ENCODE results near the gene POP5.

POP5 gene

GRCh38 chr12:120584343-120585149 is 3.3 kb upstream of the POP5 start (continued):
- peak; percentile 52 for TF ChIP-seq SP2 (tag by site-specific recombination; IDR thresholded peaks at IDR 0.05)
- no peak for TF ChIP-seq ZNF488 (tag by site-specific recombination; IDR thresholded peaks at IDR 0.05)
- TF ChIP-seq ZNF645 (tag by site-specific recombination; IDR thresholded peaks at IDR 0.05), result no peak
- peak; percentile 88 for TF ChIP-seq KLF17 (tag by site-specific recombination; IDR thresholded peaks at IDR 0.05)
- peak; percentile 98 for TF ChIP-seq ZNF335 (tag by site-specific recombination; conservative IDR thresholded peaks at IDR 0.05)
- peak; percentile 53; the same call in 1 of the 2 replicates for TF ChIP-seq EGR2 (tag by site-specific recombination; IDR thresholded peaks at IDR 0.05; ENCODE audit: low read depth)
- peak; percentile 33; the same call in 1 of the 2 replicates for TF ChIP-seq ZBTB11 (tag by site-specific recombination; conservative IDR thresholded peaks at IDR 0.05; ENCODE audit: low read depth)
- 0 out of 2 replicates have a peak, but pooled peaks have one; percentile 9 for TF ChIP-seq PRDM4 (tag by site-specific recombination; IDR thresholded peaks at IDR 0.05)
- TF ChIP-seq ZNF473 (tag by site-specific recombination; IDR thresholded peaks at IDR 0.05), result no peak
- 0 out of 2 replicates have a peak, but pooled peaks have one; percentile 21 for TF ChIP-seq ZXDB (tag by site-specific recombination; IDR thresholded peaks at IDR 0.05)
- TF ChIP-seq ZBTB17 (tag by site-specific recombination; IDR thresholded peaks at IDR 0.05), result no peak
- peak; percentile 25; the same call in 1 of the 2 replicates for TF ChIP-seq CTCF (tag by site-specific recombination; IDR thresholded peaks at IDR 0.05)
- TF ChIP-seq ZNF660 (tag by site-specific recombination; IDR thresholded peaks at IDR 0.05), result 0 out of 2 replicates have a peak, but pooled peaks have one; percentile 60
- no peak for TF ChIP-seq ZNF629 (tag by site-specific recombination; IDR thresholded peaks at IDR 0.05)
- TF ChIP-seq ATF2 (tag by site-specific recombination; IDR thresholded peaks at IDR 0.05; ENCODE audit: low read depth), result no peak
- TF ChIP-seq ZBTB26 (tag by site-specific recombination; optimal IDR thresholded peaks at IDR 0.05), result peak; percentile 70
- TF ChIP-seq PRDM10 (tag by site-specific recombination; IDR thresholded peaks at IDR 0.05), result peak; percentile 75
- no peak for TF ChIP-seq ZNF16 (tag by site-specific recombination; IDR thresholded peaks at IDR 0.05; ENCODE audit: low read depth)
- no peak for TF ChIP-seq ZNF580 (tag by site-specific recombination; IDR thresholded peaks at IDR 0.05)
